Measurements from ENCODE around the gene SPTSSA.

DNA sequence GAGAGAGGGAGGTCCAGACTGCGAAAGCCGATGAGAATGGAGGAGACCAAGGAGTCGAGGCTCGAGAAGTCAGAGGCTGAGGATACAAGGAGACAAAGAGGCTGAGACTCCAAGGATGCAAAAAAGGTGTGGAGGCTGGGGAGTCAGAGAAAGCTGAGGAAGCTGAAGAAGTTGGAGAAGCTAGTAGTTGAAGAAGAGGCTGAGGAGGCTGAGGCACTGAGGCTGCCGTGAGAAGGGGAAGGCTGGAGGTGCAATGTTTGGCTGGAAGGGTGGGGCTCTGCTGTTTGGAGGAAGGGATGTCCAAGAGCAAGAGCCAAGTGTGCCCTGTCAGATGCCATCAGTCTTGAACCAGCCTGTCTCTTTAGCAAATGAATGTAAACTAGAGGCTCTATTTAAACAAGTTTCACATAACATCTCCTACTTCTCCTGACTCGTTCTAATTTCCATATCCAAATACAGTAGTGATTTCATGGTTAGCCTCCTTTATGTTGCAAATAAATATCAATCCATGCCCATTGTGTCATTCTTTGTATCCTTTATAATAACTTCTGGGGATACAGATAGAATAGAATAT, 10.8 kb upstream of the SPTSSA start:
- no peak for TF ChIP-seq CTCF (conservative IDR thresholded peaks at IDR 0.05)
- TF ChIP-seq ZFX (IDR thresholded peaks at IDR 0.05), result no peak

Data from C4-2B (cell line).